T1000 (cell line): ENCODE results near the gene WWOX.

Experiments
- DNase-seq: peaks from one replicate; lab custom pipeline; 2025; ENCODE audit warnings: mixed read lengths; lab: John Stamatoyannopoulos, UW

The WWOX gene

DNA sequence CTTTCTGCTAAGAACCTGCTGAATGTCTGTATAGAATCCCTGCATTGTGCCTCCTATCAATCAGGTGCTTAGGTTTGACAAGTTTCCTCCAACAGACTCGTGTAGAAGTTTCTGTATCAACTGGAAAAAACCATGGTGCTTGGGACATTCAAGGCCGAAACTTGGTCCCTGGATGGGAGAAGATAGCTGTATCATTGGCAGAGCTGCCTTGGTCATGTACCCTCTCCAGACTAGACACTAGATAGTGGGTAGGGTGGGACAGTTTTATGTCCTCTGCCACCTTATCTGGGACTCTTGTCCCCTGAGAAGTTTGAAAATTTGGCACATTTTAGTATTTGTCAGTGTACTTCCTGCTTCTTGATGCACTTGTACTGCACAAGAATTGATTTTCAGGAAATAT is 520.8 kb downstream of the WWOX start:
- no peak for DNase-seq

- DNase-seq = no peak
These were observed 524.3 kb downstream of the WWOX start for GRCh38 chr16:78623796-78624195.

- DNase-seq = no peak
These were observed 524.9 kb downstream of the WWOX start for GRCh38 chr16:78624366-78624765.

- DNase-seq = no peak
These were observed 529.1 kb downstream of the WWOX start for GRCh38 chr16:78628461-78629045.

- DNase-seq = no peak
These were observed 529.7 kb downstream of the WWOX start for GRCh38 chr16:78629173-78629572.

DNA sequence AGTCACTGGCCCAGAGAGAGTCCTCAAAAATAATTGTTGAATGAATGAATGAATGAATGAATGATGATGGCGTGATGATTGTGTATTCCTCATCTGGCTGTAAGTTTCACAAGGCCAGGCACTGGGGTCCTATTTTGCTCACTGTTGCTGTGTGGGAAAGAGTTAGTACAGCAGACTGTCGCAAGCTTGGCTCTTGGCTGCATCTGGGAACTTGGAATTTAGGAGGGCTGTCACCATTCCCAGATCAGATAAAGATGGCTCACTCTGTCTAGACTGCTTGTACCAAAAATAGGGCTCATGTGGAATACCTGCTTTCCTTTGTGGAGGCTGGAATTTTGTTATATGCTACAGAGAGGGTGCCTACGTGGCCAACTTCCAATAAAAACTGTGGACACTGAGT is 530.6 kb downstream of the WWOX start:
- DNase-seq = no peak

GRCh38 chr16:78633551-78633950 is 534.1 kb downstream of the WWOX start:
- no peak for DNase-seq

- DNase-seq = no peak
These were observed 536.4 kb downstream of the WWOX start for GRCh38 chr16:78635807-78636206.

DNA sequence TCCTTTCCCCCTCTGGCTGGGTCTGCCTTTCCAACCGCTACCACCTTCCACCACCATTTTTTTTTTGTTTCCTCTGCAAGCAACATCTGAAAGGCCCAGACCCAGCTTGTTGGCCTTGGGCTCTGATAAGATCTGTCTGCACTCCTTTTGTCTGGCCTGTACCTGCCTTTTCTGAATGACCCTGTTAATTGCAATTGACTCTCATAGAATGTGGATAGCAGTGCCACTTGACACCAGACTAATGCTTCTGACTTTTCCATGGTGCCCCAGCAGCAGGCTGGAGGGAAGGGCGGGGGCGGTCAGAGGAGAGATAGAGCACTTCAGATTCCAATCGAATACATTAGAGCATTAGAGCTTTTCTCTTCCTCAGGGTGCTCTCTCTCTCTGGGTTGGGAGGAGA is 538.9 kb downstream of the WWOX start:
- DNase-seq = no peak

DNA sequence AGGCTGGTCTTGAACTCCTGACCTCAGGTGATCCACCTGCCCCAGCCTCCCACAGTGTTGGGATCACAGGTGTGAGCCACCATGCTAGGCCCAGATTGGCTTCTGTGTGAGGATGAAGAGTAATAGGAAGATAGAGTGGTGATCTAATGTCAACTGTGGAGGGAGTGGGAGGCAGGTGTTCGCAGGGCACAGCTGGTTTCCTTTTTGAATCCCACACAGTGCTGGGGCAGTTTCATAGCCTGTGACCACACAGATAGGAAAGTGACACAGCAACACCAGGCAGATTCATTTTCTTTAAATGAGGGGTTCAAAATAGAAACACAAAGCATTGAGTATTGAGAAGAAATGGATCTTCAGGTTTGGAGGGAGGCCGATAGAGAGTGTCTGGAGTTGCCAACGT is 540.3 kb downstream of the WWOX start:
- no peak for DNase-seq

GRCh38 chr16:78640886-78641285 is 541.4 kb downstream of the WWOX start:
- no peak for DNase-seq

DNA sequence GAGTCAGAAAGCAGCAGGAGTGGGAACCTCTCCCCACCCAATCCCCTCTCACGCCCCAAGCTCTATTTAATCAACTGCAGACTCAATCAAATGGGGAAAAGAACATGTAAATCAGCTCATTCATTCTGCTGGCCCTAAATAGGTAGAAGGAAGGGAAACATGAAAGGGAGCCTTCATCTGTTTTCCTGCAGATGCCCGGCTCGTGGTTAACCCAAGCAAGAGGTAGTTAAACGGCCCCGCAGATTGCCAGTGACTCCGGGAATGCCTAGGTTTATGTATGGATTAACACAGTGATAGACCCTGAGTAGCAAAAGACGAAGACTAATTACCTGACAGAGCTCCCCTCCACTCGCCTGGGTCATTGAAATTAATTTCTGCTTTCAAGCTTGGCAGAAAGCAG is 542.0 kb downstream of the WWOX start:
- no peak for DNase-seq

GRCh38 chr16:78642621-78643285 is 543.3 kb downstream of the WWOX start:
- DNase-seq = no peak

DNA sequence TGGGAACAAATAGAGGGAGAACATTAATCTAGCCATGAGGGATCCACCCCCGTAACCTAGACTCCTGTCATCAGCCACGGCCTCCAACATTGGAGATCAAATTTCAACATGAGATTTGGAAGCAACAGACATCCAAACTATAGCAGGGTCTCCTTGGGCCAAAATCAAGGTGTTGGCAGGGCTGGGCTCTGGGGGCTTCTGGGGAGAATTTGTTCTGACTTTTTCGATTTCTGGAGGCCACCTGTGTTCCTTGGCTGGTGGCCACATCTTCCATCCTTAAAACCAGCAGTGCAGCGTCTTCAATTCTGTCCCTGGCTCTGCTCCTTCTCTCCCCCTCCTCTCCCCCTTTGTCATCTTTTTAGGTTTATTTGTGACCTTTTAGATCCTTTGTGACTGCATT is 546.2 kb downstream of the WWOX start:
- DNase-seq = no peak

GRCh38 chr16:78647019-78647418 is 547.6 kb downstream of the WWOX start:
- DNase-seq = no peak

DNA sequence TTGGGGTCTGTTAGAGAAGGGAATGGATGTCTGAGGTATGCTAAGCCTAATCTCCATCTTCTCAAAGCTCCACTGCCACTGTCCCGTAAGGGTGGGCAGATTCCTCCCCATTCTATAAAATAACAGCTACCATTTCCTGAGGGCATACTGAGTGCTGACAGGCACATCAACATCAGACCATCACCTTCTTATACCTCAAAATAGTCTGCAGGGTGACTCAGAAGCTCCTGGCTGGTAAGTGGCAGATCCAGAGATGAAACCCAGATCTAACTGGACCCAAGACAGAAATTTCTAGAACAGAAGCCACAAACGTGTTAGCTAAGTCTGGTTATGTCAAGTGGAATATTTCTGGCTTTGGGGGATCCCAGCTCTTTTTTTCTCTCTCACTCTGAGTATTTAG is 548.0 kb downstream of the WWOX start:
- DNase-seq = no peak

DNA sequence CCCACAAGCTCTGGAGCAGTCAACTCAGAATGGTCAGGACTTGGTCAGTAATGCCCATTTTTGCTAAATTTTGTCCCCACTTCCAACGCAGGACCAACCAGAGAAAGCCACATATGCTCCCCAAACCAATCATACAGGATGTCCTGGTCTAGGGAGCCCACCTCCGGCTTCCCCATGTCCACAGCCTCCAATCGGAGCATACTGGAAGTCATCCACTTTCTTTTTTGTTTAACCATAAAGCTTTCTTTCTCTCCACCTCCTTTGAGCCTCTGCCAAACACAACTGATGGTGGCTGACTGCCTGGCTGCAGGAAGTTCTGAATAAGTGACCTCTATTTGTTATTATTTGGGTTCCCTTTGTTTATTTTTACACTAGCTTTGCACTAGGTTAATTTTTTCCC is 549.1 kb downstream of the WWOX start:
- no peak for DNase-seq

DNA sequence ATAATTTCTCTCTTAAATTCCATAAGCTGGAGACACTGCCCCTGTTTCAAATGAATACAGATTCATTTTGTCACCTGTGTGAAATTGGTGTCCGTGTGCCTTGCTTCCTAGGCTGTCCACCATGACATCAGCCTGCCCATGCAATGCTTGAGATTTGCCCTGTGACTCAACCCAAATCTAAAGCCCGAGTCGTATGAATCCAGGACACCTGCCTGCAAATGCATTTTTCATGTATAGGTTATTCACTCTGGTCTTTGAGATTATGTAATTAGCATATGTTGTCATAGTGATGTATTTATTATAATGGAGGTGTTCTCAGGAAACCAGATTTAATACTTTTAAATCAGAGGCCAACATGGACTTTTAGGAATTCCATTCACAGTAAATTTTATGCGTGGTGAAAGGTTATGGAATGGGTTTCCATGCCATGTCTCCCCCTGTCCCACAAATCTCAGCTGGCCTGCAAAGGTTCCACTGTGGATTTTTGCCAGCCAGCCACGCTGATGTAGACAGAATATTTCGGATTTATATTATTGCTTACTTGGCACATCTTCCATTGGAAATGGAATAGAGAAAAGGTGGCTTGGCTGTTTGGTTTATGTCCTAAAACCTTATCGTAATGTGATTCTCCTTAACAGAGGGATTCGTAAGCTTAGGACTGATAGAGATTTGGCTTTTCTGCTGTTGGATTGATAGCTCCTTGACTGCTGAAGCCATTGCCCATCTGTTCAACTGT is 551.1 kb downstream of the WWOX start:
- no peak for DNase-seq

- no peak for DNase-seq
These were observed 555.5 kb downstream of the WWOX start for GRCh38 chr16:78654929-78655328.

DNA sequence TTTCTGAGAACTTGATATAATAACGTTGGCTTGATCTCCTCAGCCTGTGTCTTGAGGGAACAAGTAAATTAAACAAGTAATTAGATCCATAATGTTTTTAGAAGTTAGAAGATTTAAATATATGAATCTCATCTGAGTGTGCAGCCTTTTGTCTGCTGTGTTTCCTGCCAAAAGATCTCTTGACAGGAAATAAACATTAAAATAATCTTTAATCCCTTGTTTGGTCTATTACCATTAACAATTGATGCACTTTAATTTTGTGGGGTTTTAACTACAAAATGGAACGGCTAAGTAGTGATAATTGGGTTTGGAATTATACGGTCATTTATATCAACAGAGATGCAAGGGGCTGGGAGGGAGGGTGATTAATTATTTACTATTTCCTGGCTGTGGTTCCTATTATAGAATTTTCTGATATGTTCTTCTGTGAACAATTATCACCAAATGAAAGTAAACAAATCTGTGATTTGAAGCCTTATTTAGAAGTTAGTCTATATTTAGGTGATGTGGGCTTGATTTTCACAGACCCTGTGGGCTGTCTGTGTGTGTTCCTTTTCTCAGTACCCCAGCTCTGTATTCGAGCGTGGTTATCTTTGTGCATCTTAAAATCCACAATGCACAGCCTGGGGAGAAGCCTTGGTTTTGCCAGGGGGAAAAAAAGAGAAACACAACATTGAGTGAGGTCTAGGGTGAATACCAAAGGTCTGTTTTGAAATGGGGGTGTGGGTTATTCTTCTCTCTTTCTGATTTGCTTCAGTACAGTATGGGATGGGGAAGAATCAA is 556.1 kb downstream of the WWOX start:
- no peak for DNase-seq

DNA sequence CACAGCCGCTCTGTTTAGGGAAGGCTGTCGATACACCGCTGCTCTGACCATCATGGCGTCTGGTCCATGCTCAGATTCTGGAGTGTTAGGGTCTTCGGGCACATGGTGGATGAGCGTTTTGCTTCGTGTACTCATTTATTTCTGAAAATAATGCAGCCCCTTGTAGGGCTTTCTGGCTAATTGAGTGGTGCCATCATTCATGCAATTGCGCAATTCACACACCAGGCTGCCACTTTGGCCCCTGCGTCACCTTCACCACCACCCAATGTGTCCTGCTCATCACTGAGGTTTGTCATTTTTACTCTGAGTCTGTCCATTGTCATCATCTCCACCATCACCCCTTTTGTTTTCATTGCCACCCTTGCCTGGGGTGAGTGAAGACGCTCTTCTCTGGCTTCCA is 557.4 kb downstream of the WWOX start:
- DNase-seq = no peak

DNA sequence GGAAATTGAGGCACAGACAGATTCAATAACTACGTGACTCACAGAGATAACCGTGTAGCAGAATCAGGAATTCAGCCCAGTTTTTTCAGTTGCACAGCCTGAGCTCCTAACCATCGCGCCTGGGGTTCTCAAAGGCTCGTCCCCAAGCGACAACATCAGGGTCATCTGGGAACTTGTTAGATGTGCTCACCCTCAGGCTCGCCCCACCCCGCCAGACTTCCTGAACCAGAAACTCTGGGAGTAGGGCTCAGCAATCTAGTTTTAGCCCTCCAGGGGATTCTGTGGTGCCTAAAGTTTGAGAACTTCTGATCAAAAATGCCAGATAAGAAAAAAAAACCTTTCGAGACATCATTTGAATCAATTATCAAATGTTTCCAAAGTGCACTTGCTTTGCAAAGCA is 559.8 kb downstream of the WWOX start:
- no peak for DNase-seq
